SHP77 treated with DMSO at 0.1 percent for 48 hours (cell line): Measurements from ENCODE around the gene EFNA1.
A peak's percentile ranks its signal among the peaks of the same experiment; 100 is the strongest.
"Not testable (repeated sequence)": the region's sequence is repeated elsewhere in the genome, so short reads cannot be mapped to it uniquely, and the experiment has no call there.

Experiments
- DNase-seq: peaks from one replicate; lab custom pipeline; 2025; lab: John Stamatoyannopoulos, UW

The EFNA1 gene

DNA sequence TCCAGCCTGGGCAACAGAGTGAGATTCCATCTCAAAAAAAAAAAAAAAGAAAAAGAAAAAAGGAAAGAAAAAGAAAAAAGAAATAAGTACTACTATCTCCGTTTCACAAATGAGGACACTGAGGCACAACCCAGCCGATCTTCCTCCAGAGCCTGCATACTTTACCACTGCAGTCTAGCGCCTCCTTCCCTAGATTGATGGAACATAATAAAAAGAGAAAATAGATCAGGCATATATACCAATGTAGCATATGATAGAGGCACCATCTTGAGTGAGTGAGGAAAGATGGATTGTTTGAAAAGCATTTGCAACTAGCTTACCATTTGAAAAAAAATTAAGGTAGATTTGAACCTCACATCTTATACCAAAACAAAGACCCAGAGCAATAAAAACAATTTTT, 17.8 kb downstream of the EFNA1 start:
- no peak for DNase-seq

DNA sequence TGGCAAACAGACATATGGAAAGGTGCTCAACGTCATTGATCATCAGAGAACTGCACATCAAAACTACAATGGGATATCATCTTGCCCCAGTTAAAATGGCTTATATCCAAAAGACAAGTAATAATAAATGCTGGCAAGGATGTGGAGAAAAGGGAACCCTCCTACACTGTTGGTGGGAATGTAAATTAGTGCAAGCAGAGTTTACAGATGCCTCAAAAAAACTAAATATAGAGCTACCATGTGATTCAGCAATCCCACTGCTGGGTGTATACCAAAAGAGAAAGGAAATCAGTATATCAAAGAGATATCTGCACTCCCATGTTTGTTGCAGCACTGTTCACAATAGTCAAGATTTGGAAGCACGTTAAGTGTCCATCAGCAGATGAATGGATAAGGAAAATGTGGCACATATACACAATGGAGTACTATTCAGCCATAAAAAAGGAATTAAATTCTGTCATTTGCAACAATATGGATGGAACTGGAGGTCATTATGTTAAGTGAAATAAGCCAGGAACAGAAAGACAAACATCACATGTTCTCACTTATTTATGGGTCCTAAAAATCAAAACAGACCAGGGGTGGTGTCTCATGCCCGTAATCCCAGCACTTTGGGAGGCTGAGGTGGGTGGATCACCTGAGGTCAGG, 28.4 kb downstream of the EFNA1 start:
- not testable (repeated sequence) for DNase-seq

GRCh38 chr1:155158991-155159390, 31.3 kb downstream of the EFNA1 start:
- no peak for DNase-seq

DNA sequence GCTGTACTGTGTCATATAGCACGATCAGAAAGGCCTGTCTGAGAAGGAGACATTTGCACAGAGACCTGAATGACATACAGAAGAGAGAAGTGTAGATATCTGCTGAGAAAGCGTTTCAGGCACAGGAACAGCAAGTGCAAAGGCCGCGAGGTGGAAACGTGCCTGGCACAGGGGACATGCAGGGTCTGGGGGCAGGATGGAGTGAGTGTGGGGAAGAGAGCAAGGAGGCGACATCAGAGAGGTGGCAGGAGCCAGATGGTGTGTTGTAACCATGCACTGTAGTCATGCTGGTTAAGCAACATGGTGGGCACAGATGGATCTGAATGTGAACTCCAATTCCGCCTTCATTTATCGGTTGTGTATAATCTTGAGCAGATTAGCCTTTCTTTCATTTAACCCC, 32.5 kb downstream of the EFNA1 start:
- no peak for DNase-seq

- DNase-seq, result not testable (repeated sequence)
These were observed 35.0 kb downstream of the EFNA1 start for GRCh38 chr1:155162631-155163030.

DNA sequence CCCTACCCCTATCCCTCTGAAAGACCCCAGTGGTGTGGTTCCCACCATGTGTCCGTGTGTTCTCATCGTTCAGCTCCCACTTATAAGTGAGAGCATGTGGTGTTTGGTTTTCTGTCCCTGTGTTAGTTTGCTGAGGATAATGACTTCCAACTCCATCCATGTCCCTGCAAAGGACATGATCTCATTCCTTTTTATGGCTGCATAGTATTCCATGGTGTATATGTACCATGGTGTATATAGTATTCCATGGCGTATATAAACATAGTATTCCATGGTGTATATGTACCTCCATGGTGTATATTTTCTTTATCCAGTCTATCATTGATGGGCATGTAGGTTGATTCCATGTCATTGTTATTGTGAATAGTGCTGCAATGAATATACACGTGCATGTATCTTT, 36.1 kb downstream of the EFNA1 start:
- DNase-seq, result not testable (repeated sequence)

DNA sequence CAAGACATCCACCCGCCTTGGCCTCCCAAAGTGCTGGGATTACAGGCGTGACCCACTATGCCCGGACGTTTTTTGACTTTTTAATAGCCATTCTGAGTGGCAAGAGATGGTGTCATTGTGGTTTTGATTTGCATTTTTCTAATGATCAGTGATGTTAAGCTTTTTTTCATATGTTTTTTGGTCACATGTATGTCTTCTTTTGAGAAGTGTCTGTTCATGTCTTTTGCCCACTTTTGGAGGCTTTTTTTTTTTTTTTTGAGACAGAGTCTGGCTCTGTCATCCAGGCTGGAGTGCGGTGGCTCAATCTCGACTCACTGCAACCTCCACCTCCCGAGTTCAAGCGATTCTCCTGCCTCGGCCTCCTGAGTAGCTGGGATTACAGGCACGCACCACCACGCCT, 36.9 kb downstream of the EFNA1 start:
- not testable (repeated sequence) for DNase-seq

- no peak for DNase-seq
These were observed 38.4 kb downstream of the EFNA1 start for GRCh38 chr1:155166051-155166470.

DNA sequence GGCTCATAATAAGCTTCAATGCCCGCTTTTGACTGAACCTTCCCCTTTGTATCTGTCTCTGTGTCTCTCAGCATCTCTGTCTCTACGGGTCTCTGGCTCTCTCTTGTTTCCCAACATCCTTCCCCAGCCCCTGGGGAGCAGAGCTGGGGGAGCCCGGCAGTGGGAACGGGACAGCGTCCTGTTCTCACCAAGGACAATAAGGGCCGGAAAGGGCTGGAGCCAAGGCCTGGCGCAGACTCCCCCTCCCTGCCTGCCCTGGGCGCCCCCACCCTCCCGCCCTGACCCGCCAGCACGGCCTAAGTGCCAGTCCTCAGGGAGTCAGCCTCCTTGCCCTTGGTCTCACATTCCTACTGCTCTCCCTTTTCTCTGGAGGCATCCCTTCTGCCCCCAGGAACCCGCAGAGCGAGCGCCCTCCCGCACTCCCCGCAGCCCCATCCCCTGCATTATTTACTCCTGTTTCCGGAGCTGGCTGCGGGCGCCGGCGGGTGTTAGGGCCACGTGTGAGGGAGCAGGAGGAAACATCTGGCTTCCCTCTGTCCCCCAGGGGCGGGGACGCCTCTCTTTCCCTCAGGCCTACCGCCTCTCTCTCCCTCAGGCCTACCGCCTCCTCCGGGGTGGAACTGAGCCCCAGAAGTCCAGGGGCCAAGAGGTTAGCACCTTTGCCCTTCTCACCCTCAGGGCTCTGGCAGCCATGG, 38.9 kb downstream of the EFNA1 start:
- DNase-seq, result peak; percentile 66

DNA sequence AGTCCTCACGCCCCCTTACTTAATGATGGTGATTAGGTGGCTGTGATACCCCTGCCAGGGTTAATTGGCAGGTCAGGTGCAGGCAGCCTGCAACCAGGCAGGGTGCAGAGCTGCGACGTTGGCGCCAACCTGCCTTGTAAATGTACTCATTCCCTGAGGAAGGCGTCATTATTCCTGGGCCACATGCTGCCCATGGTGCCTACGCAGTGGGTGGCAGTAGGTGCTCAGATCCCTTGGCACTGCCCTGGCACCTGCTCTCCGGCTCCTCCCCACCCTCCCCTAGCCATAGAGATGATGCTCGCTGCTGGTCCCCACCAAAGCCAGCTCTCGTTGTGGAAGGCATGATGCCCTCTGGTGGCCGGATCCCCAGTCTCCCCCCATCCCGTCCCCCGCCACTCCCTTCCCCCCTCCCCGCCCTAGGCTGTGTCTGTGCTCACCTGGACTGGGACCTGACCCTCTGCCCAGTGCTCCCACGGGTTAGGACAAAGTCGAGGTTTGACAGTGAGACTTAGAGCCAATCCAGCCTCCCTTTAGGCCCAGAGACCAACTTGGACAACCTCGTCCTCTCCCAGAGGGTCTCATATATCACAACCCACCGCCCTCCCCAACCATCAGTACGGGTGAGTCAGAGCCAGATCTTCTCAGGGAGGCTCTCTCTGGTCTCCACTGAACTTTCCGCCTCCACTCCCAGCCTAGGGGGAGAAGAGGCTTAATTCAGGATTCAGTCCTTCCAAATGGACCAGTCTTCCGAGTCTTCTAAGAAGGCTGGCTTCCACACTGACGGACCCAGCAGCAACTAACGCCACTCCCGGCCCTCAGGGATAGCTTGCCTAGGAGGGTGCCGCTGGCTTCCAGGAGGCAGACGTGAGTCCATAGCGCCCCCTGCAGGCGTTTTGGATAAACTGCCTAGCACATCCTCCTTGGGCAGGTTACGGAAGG, 39.8 kb downstream of the EFNA1 start:
- DNase-seq, result peak; percentile 93

- not testable (repeated sequence) for DNase-seq
These were observed 40.4 kb downstream of the EFNA1 start for GRCh38 chr1:155168105-155168445.

DNA sequence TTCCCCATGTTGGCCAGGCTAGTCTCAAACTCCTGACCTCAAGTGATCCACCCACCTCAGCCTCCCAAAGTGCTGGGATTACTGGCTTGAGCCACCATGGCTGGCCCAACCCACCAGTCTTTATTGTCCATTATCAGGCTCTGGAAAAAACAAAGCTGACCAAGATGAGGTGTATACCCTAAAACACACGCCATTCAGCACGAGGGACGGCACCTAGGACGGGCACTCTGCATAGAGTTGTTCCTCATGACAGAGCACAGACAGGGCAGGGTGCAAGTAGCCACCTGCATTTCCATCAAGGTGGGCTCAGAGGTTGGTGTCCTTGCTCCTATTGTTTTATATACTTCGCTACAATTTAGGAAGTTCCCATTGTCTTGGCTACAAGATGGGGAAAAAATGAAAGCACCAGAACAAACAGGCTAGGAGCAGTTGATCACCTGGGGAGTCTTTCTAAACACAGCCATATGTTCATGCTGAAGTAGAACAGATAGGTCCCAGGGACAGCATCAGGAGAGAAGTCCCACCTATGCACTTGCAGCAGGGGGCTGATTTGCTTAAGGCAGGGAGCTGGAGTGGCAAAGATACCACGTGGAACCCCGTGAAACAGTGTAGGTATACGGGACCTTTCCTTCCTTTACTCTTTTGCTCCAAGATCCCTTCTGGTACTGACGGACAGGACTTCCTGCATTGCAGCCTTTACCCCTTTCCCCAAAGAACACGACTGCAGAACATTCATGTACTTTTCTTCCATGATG, 41.0 kb downstream of the EFNA1 start:
- no peak for DNase-seq

GRCh38 chr1:155169541-155169940, 41.9 kb downstream of the EFNA1 start:
- DNase-seq, result no peak

- no peak for DNase-seq
These were observed 42.6 kb downstream of the EFNA1 start for GRCh38 chr1:155170101-155170785.

GRCh38 chr1:155170806-155171205, 43.1 kb downstream of the EFNA1 start:
- no peak for DNase-seq

DNA sequence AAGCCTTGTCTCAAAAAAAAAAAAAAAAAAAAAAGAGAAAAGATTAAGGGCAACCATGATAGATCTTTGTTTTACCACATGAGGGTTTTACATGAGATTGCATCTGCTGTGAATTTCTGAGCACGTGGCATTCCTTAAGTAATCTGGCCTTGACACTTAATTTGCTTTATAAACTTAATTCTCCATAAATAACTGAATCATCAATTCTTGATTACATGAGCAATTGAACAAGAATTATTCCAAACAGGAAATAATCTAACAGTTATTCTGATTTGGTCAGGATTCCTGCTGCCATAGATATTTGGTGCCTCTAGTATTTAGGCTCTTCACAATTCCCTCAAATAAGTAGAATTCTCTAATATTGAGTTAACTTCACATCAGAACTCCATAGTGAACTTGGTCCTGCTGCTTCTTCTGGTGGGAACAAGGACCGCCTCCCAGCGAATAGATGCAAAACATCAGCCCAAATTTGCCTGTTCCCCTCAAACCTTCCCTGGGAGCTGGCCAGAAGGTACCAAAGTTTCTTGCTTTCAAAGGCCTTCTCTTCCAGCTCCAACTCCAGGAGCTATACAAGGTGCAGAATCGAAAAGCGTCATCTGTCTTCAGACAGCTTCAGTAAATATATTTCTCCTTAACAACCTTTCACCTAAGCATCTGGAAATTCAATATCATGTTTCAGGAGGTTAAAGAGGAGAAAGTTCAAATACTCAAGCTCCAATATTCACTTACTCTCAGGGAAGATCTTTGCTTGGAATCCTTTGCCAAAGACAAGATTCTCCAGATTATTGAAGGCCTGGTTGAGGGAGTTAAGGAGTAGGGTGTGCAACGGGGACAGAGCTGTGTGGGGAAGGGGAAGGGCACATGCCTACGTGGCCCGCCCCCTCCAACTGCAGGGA, 44.4 kb downstream of the EFNA1 start:
- no peak for DNase-seq

DNA sequence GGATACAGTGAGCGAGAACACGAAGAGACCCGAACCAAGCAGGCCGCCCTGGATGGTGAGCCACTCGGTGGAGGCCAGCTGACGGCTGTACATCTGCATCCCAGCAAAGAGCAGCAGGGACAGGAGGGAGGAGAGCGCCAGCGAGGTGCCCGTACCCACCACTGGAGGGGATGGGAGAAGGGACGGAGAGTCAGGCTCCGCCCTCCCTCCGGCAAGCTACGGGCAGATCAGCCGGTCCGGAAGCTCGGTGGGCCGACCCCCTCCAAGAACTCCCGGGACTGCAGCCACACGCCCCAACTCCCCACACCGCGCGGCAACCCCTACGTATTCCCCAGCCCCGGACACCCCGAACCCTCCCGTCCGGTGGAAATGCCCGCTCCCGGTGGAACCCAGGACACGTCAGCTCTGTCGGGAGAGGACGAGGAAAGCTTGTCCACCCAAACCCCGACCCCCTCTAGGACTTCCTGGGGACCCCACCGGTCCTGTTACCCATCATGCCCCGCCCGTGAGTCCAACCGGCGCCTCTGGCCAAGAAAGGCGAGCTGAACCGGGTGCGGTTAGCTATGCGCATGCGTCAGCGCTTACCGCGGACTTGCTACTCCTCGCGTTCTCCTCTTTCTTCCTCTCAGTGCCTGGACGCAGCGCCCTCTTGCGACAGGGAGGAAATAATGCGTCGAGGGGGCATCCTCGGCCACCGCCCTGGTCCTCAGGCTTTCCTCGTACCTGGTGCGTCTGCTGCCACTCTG, 45.2 kb downstream of the EFNA1 start, which contains the start of gene KRTCAP2:
Gene KRTCAP2 (minus strand): TSS at position 573 of the 746 bp plus-strand sequence. CDS start 80 bp downstream, at position 493.
- DNase-seq, result peak; percentile 99

DNA sequence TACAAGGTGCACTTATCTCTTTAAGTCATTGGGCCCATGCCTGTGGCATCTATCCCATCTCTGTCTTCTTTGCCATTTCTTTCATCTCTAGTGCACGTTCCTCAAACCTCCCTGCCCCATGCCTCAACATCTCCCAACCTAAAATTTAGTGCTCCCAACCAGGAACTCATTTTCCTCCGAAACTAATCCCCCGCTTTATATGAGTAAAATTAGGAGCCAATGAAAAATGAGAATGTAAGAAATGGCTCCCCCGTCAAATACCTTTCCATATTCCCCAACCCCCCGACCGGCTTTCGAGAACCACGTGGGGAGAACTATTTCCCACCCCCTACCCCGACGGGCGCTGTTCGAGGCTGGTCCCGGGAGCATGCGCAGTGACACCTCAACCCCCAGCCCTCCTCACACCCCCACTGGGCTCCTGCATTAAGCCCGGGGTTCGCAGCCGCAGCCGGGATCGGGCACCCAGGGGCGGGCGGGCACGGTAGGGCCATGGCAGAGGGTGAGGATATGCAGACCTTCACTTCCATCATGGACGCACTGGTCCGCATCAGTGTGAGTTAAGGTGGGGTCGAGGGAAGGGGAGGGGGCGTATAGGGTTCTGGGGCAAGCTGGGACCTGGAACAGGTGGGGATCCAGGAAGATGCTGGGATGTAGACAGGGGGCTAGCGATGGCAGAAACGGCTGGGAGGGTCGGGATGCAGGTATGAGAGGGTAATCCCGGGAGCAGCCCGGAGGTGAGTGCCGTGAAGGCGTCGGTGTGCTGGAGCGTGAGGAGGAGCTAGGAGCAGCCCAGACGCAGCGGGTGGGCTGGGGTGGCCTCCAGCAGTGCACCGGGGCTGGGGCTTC, 46.0 kb downstream of the EFNA1 start, which contains the start of gene TRIM46:
Gene TRIM46 (plus strand): TSS at position 372 of the 846 bp plus-strand sequence. CDS start 118 bp downstream, at position 490.
- no peak for DNase-seq
